Erythroblast (primary cell): Measurements from ENCODE around the gene FAM83E.
"Not testable (repeated sequence)": the region's sequence is repeated elsewhere in the genome, so short reads cannot be mapped to it uniquely, and the experiment has no call there.

Experiments
- DNase-seq, 2 experiments: peaks; one replicate each; lab custom pipeline; 2025; lab: John Stamatoyannopoulos, UW
- GATA1 ChIP-seq: IDR thresholded peaks from 2 replicates; pipeline ENCODE4 v1.6.1; 2011; ENCODE audit warnings: low read depth, mild to moderate bottlenecking, control low read depth, low read length, moderate library complexity
- POLR2A ChIP-seq: IDR thresholded peaks from 2 replicates; pipeline ENCODE4 v1.6.1; 2011; ENCODE audit warnings: mild to moderate bottlenecking, low read length

Gene FAM83E

GRCh38 chr19:48614436-48615230 lies at the start of gene FAM83E:
TSS of gene FAM83E (minus strand) at chr19:48615076. CDS start at chr19:48613372, 1,704 bp downstream.
- DNase-seq: no peak
- TF ChIP-seq GATA1 (no peak), POLR2A (peak; percentile 34)

GRCh38 chr19:48664476-48664875 lies 49.6 kb upstream of the FAM83E start:
- DNase-seq: no peak
- TF ChIP-seq POLR2A: no peak

GRCh38 chr19:48663667-48664066 lies 48.8 kb upstream of the FAM83E start:
- no peak for DNase-seq
- no peak for TF ChIP-seq POLR2A
- TF ChIP-seq GATA1: no peak

- DNase-seq: no peak
- no peak for TF ChIP-seq POLR2A
- no peak for TF ChIP-seq GATA1
Measured at GRCh38 chr19:48661711-48662090, 46.8 kb upstream of the FAM83E start.

GRCh38 chr19:48660852-48661710 lies 46.2 kb upstream of the FAM83E start:
- TF ChIP-seq GATA1 (no peak), POLR2A (no peak)
- peak; percentile 85 to 86 for DNase-seq

GRCh38 chr19:48659768-48660167 lies 44.9 kb upstream of the FAM83E start:
- DNase-seq: no peak
- TF ChIP-seq POLR2A (no peak), GATA1 (no peak)

GRCh38 chr19:48658483-48658882 lies 43.6 kb upstream of the FAM83E start:
- TF ChIP-seq GATA1: no peak
- TF ChIP-seq POLR2A: no peak
- no peak for DNase-seq

- DNase-seq: not testable (repeated sequence)
Measured at GRCh38 chr19:48657828-48658227, 43.0 kb upstream of the FAM83E start.

- DNase-seq: no peak
- TF ChIP-seq POLR2A (no peak), GATA1 (no peak)
Measured at GRCh38 chr19:48656840-48657474, 42.1 kb upstream of the FAM83E start.

GRCh38 chr19:48654299-48655059 lies 39.6 kb upstream of the FAM83E start:
- DNase-seq: no peak
- TF ChIP-seq POLR2A (no peak), GATA1 (no peak)

GRCh38 chr19:48651683-48652048 lies 36.8 kb upstream of the FAM83E start:
- TF ChIP-seq GATA1 (no peak), POLR2A (no peak)
- DNase-seq: no peak

GRCh38 chr19:48650974-48651682 lies 36.3 kb upstream of the FAM83E start:
- TF ChIP-seq GATA1 (no peak), POLR2A (no peak)
- DNase-seq: no peak

GRCh38 chr19:48648134-48648533 lies 33.3 kb upstream of the FAM83E start:
- TF ChIP-seq GATA1 (no peak), POLR2A (no peak)

More at GRCh38 chr19:48648134-48648533, 33.3 kb upstream of the FAM83E start:
- DNase-seq: no peak
